ENCODE measurements around the gene SLC37A1. TPM values are rescaled to one million over a fixed set of nuclear protein-coding genes. Genes with fewer than 3 reads are reported as not detected.

Gene SLC37A1
- total RNA-seq, 1 experiment from 2014 or later, result 37.7 TPM

DNA sequence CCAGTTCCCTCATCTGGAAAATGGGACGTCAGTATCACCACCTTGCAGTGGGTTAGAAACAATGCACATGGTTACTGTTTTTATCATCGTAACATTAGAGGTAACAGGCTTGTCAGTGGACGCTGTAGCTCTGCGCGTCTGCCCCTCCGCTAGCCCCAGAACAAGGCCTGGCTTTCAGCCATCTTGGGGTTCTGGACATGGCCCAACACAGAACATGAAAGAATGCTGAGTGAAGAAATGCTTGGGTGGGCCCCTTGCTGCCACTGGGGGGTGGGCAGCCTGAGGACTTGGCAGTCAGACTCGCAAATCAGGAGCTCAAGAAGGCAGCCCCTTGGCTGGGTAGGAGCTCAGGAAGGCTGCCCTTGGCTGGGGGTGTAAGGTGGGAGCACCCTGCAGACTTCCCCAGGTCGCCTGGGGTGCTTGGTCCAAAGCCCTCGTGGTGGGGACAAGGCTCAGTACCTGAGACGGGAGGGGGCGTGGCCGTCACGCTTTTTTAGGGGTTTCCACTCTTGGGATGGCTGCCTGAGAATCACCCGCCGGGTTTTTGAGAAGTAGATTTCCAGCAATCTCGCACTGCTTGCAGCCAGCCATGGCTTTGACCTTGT lies 51.7 kb downstream of the SLC37A1 start:
- H3K36me3 Mint-ChIP-seq (ENCODE audit: insufficient read depth in 1 of 3, low read depth in 3 of 3), result peaks cover 3 to 81% (median 53%) of the 10 kb centered on the region in 3 experiments; a peak in 5 of 7 replicates
- no peaks in the 10 kb centered on the region for H3K27me3 Mint-ChIP-seq (ENCODE audit: low read depth)
- no peak overlapping the region for H3K27ac ChIP-seq (ENCODE audit: insufficient read length, low read depth, low read length)
- peak overlapping the region in 1 of 3 experiments; percentile 11; a peak in 1 of 7 replicates for H3K27ac Mint-ChIP-seq
- H4K20me1 ChIP-seq (ENCODE audit: control insufficient read depth, insufficient read depth, insufficient read length), result no peaks in the 10 kb centered on the region
- no peak overlapping the region for H3K56ac ChIP-seq (ENCODE audit: insufficient read length, low read depth, low read length)
- no peaks in the 10 kb centered on the region; a peak in 1 of 5 replicates for H3K9me3 Mint-ChIP-seq
- no peak for DNase-seq
- no peaks in the 10 kb centered on the region for H3K79me2 ChIP-seq (ENCODE audit: insufficient read depth, low read length)
- WGBS (ENCODE audit: extremely low coverage, insufficient read length, low lambda C conversion rate), result no CpG with 5 or more reads among the region's 16 CpGs
- H3K9me3 ChIP-seq (ENCODE audit: control insufficient read depth, low read depth, low read length), result no peaks in the 10 kb centered on the region
- no peak overlapping the region for H2BK15ac ChIP-seq (ENCODE audit: low read depth, low read length)
- H3K23ac ChIP-seq (ENCODE audit: insufficient read length, low read depth, low read length), result no peak overlapping the region
- no peak overlapping the region for H2AK5ac ChIP-seq (ENCODE audit: insufficient read length, low read length)
- TF ChIP-seq CTCF (conservative IDR thresholded peaks at IDR 0.05), result no peak
- no peak overlapping the region for H4K8ac ChIP-seq (replicated peaks; ENCODE audit: insufficient read length, low read depth, low read length)
- H3K79me1 ChIP-seq (ENCODE audit: insufficient read depth, low read depth, low read length, poor library complexity, severe bottlenecking), result no peaks in the 10 kb centered on the region
- no peak overlapping the region for H3K4me3 Mint-ChIP-seq
- no peaks in the 10 kb centered on the region for H3K27me3 ChIP-seq (ENCODE audit: insufficient read depth, low read length)
- no peak overlapping the region for H4K91ac ChIP-seq (ENCODE audit: insufficient read length, low read depth, low read length)
- H2BK12ac ChIP-seq (ENCODE audit: insufficient read length, low read depth, low read length), result no peak overlapping the region
- H3K4ac ChIP-seq (ENCODE audit: low read depth, low read length), result no peak overlapping the region
- H2BK5ac ChIP-seq (ENCODE audit: insufficient read length, low read length), result no peak overlapping the region
- H3K4me1 ChIP-seq (ENCODE audit: insufficient read depth, low read length), result no peaks in the 10 kb centered on the region
- peaks cover 0 to 5% of the 10 kb centered on the region in 2 experiments; a peak in 2 of 4 replicates for H3K4me1 Mint-ChIP-seq
- no peak overlapping the region for H2BK20ac ChIP-seq (ENCODE audit: low read depth, low read length, poor library complexity, severe bottlenecking)
- H3K18ac ChIP-seq (ENCODE audit: insufficient read length, low read depth, low read length), result no peak overlapping the region
- no peak overlapping the region for H2AFZ ChIP-seq (ENCODE audit: low read length)
- H3K14ac ChIP-seq (ENCODE audit: insufficient read depth, low read length), result no peak overlapping the region
- no peak overlapping the region for H3K9ac ChIP-seq (ENCODE audit: extremely low read depth, insufficient read length, low read length)
- H4K5ac ChIP-seq (ENCODE audit: insufficient read length, low read depth, low read length), result no peak overlapping the region
- no peak overlapping the region for H2BK120ac ChIP-seq (ENCODE audit: low read depth, low read length, poor library complexity, severe bottlenecking)
- H3T11ph ChIP-seq (ENCODE audit: low read length), result no peak overlapping the region
- H3K4me2 ChIP-seq (ENCODE audit: insufficient read depth, insufficient read length, low read length), result no peak overlapping the region
- H3K23me2 ChIP-seq (ENCODE audit: insufficient read length, low read depth, low read length, poor library complexity, severe bottlenecking), result no peaks in the 10 kb centered on the region
